Sciatic nerve (tissue), 2 donors: Measurements from ENCODE around the gene CPS1. TPM values are rescaled to one million over a fixed set of nuclear protein-coding genes. Genes with fewer than 3 reads are reported as not detected.

ENCODE experiments used
- ATAC-seq: fragments of 200-7000 bp; cut with Tn5 transposase; one replicate; pipeline ENCODE4 v1.9.1; 2020; ENCODE audit warnings: mild to moderate bottlenecking, moderate library complexity
- DNase-seq: peaks from one replicate; pipeline ENCODE4 v3.0.0-alpha.2; 2020; ENCODE audit warnings: low spot score
- intact Hi-C: fragments of 100-400 bp; cut with DNase I; formaldehyde crosslinking; loops from one replicate; pipeline ENCODE4 v1.14.2; 2022
- total RNA-seq: library from RNA; stranded (reverse); fragmentation: NEBNext Ultra II Directional; extraction: Animal tissue kit (Norgen Biotek cat#: 25700); gene quantifications from one replicate; pipeline ENCODE4 v1.2.1, GENCODE V29; 2021
- donor health status: DM: no; HTN: no; CAD: no.
- donor health status: DM: no; HTN: no; CAD: no.

Gene CPS1
- total RNA-seq, 1 donor from 2014 or later: 6.9 TPM

- no peak for ATAC-seq
- DNase-seq: no peak
- intact Hi-C loops: no loop called here
Observed at GRCh38 chr2:210544007-210544590, 12.3 kb upstream of the CPS1 start.

GRCh38 chr2:210544831-210545230, 11.6 kb upstream of the CPS1 start:
- DNase-seq (no peak), ATAC-seq (no peak)
- intact Hi-C loops: no loop called here

- intact Hi-C loops: no loop called here
Observed at GRCh38 chr2:210546424-210547208, 9.8 kb upstream of the CPS1 start.

GRCh38 chr2:210548031-210548430, 8.4 kb upstream of the CPS1 start:
- no peak for ATAC-seq
- no peak for DNase-seq
- intact Hi-C loops: no loop called here

More at GRCh38 chr2:210546424-210547208, 9.8 kb upstream of the CPS1 start:
- DNase-seq (no peak), ATAC-seq (no peak)

GRCh38 chr2:210548878-210549384, 7.5 kb upstream of the CPS1 start:
- intact Hi-C loops: no loop called here
- ATAC-seq: no peak
- DNase-seq: no peak

GRCh38 chr2:210551001-210551400, 5.4 kb upstream of the CPS1 start:
- no peak for DNase-seq
- intact Hi-C loops: no loop called here
- no peak for ATAC-seq

GRCh38 chr2:210553373-210553772, 3.0 kb upstream of the CPS1 start:
- ATAC-seq: no peak
- DNase-seq: no peak
- intact Hi-C loops: no loop called here

- ATAC-seq: no peak
Observed at GRCh38 chr2:210555555-210555954, 844 bp upstream of the CPS1 start.

GRCh38 chr2:210557721-210558120, 1.3 kb downstream of the CPS1 start:
- no peak for DNase-seq
- intact Hi-C loops: no loop called here
- no peak for ATAC-seq

More at GRCh38 chr2:210555555-210555954, 844 bp upstream of the CPS1 start:
- no peak for DNase-seq
- intact Hi-C loops: no loop called here

- intact Hi-C loops: no loop called here
Observed at GRCh38 chr2:210558708-210559107, 2.3 kb downstream of the CPS1 start.

GRCh38 chr2:210559182-210559581, 2.8 kb downstream of the CPS1 start:
- no peak for ATAC-seq
- intact Hi-C loops: no loop called here

More at GRCh38 chr2:210558708-210559107, 2.3 kb downstream of the CPS1 start:
- ATAC-seq (no peak), DNase-seq (no peak)

GRCh38 chr2:210561475-210561874, 5.1 kb downstream of the CPS1 start:
- intact Hi-C loops: no loop called here
- DNase-seq (no peak), ATAC-seq (no peak)

More at GRCh38 chr2:210559182-210559581, 2.8 kb downstream of the CPS1 start:
- no peak for DNase-seq

GRCh38 chr2:210562091-210562490, 5.7 kb downstream of the CPS1 start:
- intact Hi-C loops: no loop called here
- DNase-seq: no peak

GRCh38 chr2:210562502-210563080, 6.2 kb downstream of the CPS1 start:
- DNase-seq: no peak
- intact Hi-C loops: no loop called here
- no peak for ATAC-seq

More at GRCh38 chr2:210562091-210562490, 5.7 kb downstream of the CPS1 start:
- ATAC-seq: no peak

- intact Hi-C loops: no loop called here
- ATAC-seq (no peak), DNase-seq (no peak)
Observed at GRCh38 chr2:210567279-210567678, 10.9 kb downstream of the CPS1 start.

GRCh38 chr2:210568108-210568507, 11.7 kb downstream of the CPS1 start:
- intact Hi-C loops: no loop called here
- DNase-seq (no peak), ATAC-seq (no peak)

GRCh38 chr2:210577263-210578071, 21.1 kb downstream of the CPS1 start:
- DNase-seq (no peak), ATAC-seq (peak; percentile 42)
- intact Hi-C loops: no loop called here

- DNase-seq: no peak
- intact Hi-C loops: no loop called here
- ATAC-seq: no peak
Observed at GRCh38 chr2:210584834-210585233, 28.4 kb downstream of the CPS1 start.

GRCh38 chr2:210586381-210586780, 30.0 kb downstream of the CPS1 start:
- no peak for DNase-seq
- ATAC-seq: no peak
- intact Hi-C loops: no loop called here
